GM13976 (cell line): Measurements from ENCODE around the gene ARID2.

ENCODE experiments used
- DNase-seq: peaks from one replicate; pipeline ENCODE4 v3.0.0; 2012; ENCODE audit warnings: low spot score
- CTCF ChIP-seq: IDR thresholded peaks from 2 replicates; pipeline ENCODE4 v1.5.1; 2012; ENCODE audit warnings: borderline replicate concordance, mild to moderate bottlenecking; ENCODE audit not compliant: insufficient read depth; ENCODE audit errors: extremely low read depth, missing control alignments, control extremely low read depth
- in situ Hi-C: fragments of 300-500 bp; cut with MboI; formaldehyde crosslinking; loops from one replicate; pipeline ENCODE4 v1.12.0; 2022; ENCODE audit warnings: low sequenced_read_pairs, mixed read lengths, inconsistent platforms; ENCODE audit not compliant: unreplicated experiment

ARID2 gene

DNA sequence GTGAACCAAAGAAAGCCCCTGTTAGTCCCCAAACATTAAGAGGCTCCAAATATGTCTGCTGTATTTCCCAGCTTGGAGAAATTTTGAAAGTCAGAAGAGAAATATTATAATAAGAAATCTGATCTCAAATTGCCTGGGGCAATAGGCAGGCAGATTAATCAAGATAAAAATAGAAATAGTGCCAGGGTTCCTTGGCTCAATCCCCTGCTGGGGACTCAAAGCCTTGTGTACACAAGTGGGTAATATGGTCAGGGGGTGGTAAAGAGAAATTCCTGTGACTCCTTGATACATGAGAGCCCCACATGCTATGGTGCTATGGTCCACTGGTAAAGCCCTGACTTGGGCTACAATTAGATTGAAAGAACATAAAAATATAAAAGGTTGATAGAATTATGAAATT, 41.3 kb upstream of the ARID2 start:
- no peak for TF ChIP-seq CTCF
- in situ Hi-C loops = no loop called here
- DNase-seq = no peak

- in situ Hi-C loops = no loop called here
- TF ChIP-seq CTCF = no peak
- no peak for DNase-seq
These were observed 34.5 kb upstream of the ARID2 start for GRCh38 chr12:45695035-45695434.

GRCh38 chr12:45695606-45696005, 33.9 kb upstream of the ARID2 start:
- in situ Hi-C loops = no loop called here
- DNase-seq = no peak

GRCh38 chr12:45696049-45696448, 33.5 kb upstream of the ARID2 start:
- no peak for DNase-seq
- in situ Hi-C loops = no loop called here
- TF ChIP-seq CTCF = no peak

More at GRCh38 chr12:45695606-45696005, 33.9 kb upstream of the ARID2 start:
- no peak for TF ChIP-seq CTCF

- DNase-seq = no peak
- TF ChIP-seq CTCF = no peak
- in situ Hi-C loops = no loop called here
These were observed 32.1 kb upstream of the ARID2 start for GRCh38 chr12:45697371-45697770.

- in situ Hi-C loops = no loop called here
- TF ChIP-seq CTCF = no peak
- no peak for DNase-seq
These were observed 28.2 kb upstream of the ARID2 start for GRCh38 chr12:45701296-45701695.

DNA sequence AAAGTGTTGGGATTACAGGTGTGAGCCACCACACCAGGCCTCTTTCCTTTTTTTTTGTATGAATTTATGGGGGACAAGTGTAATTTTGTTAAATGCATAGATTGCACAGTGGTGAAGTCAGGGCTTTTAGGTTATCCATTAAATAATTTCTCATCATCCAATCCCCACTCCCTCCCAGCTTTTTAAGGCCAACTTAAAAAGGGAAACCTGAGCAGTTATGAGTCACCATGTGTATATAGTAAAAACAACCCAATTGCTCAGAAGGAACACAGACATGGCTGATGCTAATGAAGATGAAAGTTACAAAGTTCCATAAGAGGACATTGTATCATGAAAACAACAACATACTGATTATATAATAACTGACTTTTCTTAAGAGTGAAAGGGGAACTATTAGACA, 25.6 kb upstream of the ARID2 start:
- no peak for TF ChIP-seq CTCF
- DNase-seq = no peak
- in situ Hi-C loops = no loop called here
